Inflammatory macrophage treated with lipopolysaccharide for 1 hour (primary cell): ENCODE measurements around the gene AFMID.
A peak's percentile ranks its signal among the peaks of the same experiment; 100 is the strongest.

Experiments used
- DNase-seq, 2 donors: peaks; one replicate each; pipeline ENCODE4 v3.0.0-alpha.2; 2020 to 2022

The AFMID gene

GRCh38 chr17:78180083-78180482, 7.1 kb upstream of the AFMID start:
- no peak for DNase-seq

GRCh38 chr17:78180508-78180907, 6.7 kb upstream of the AFMID start:
- DNase-seq: no peak

GRCh38 chr17:78182504-78182903, 4.7 kb upstream of the AFMID start:
- DNase-seq: no peak

- DNase-seq: no peak
These were observed 3.2 kb upstream of the AFMID start for GRCh38 chr17:78183916-78184315.

GRCh38 chr17:78184351-78184750, 2.8 kb upstream of the AFMID start:
- DNase-seq: no peak

GRCh38 chr17:78184868-78185267, 2.3 kb upstream of the AFMID start:
- no peak for DNase-seq

- DNase-seq: peak; percentile 49 to 64
These were observed 1.0 kb upstream of the AFMID start for GRCh38 chr17:78185981-78186691.

- no peak for DNase-seq
These were observed 9.6 kb downstream of the AFMID start for GRCh38 chr17:78196716-78197115.

- DNase-seq: no peak
These were observed 10.1 kb downstream of the AFMID start for GRCh38 chr17:78197147-78197832.

- DNase-seq: no peak
These were observed 13.3 kb downstream of the AFMID start for GRCh38 chr17:78200451-78200850.

GRCh38 chr17:78202666-78203065, 15.5 kb downstream of the AFMID start:
- DNase-seq: no peak

GRCh38 chr17:78204387-78205123, 17.4 kb downstream of the AFMID start:
- no peak for DNase-seq

- DNase-seq: no peak
These were observed 18.1 kb downstream of the AFMID start for GRCh38 chr17:78205124-78205775.

- no peak for DNase-seq
These were observed 19.1 kb downstream of the AFMID start for GRCh38 chr17:78206298-78206697.

- no peak for DNase-seq
These were observed 21.3 kb downstream of the AFMID start for GRCh38 chr17:78208486-78208885.

- DNase-seq: no peak
These were observed 22.9 kb downstream of the AFMID start for GRCh38 chr17:78210111-78210510.

- DNase-seq: no peak
These were observed 23.9 kb downstream of the AFMID start for GRCh38 chr17:78211032-78211431.

GRCh38 chr17:78214016-78214705, 27.0 kb downstream of the AFMID start, which contains the start of gene BIRC5:
TSS of gene BIRC5 (plus strand) at chr17:78214253. CDS start at chr17:78214317, 64 bp downstream.
- peak; percentile 77 to 94 for DNase-seq

GRCh38 chr17:78214706-78215061, 27.5 kb downstream of the AFMID start:
- DNase-seq: no peak

GRCh38 chr17:78219396-78220150, 32.4 kb downstream of the AFMID start:
- no peak for DNase-seq

- no peak for DNase-seq
These were observed 35.9 kb downstream of the AFMID start for GRCh38 chr17:78223061-78223460.

- DNase-seq: no peak
These were observed 36.6 kb downstream of the AFMID start for GRCh38 chr17:78223765-78224164.
